Right cardiac atrium (tissue), 5 donors: ENCODE data around the gene LENEP. TPM values are rescaled to one million over a fixed set of nuclear protein-coding genes. Genes with fewer than 3 reads are reported as not detected.

Source experiments
- ATAC-seq, 2 donors: fragments of 200-7000 bp; cut with Tn5 transposase; one replicate each; pipeline versions ENCODE4 v1.8.0 to v1.9.1; 2020; ENCODE audit warnings: moderate library complexity in 2 of 2, mild to moderate bottlenecking in 1 of 2
- DNase-seq, 3 donors: peaks; one replicate each; pipeline ENCODE4 v3.0.0-alpha.2; 2020
- H3K27ac ChIP-seq: one replicate; pipeline ENCODE4 v1.5.1; 2013; ENCODE audit warnings: mild to moderate bottlenecking, low read length, control low read depth, moderate library complexity
- H3K27me3 ChIP-seq: one replicate; pipeline ENCODE4 v1.6.1; 2013; ENCODE audit not compliant: control insufficient read depth, insufficient read depth
- H3K4me1 ChIP-seq: one replicate; pipeline ENCODE4 v1.6.1; 2013; ENCODE audit warnings: low read length; ENCODE audit not compliant: control insufficient read depth, insufficient read depth
- H3K4me3 ChIP-seq: one replicate; pipeline ENCODE4 v1.5.1; 2013; ENCODE audit warnings: low read length, control low read depth
- H3K9me3 ChIP-seq: one replicate; pipeline ENCODE4 v1.6.1; 2013; ENCODE audit warnings: low read length; ENCODE audit not compliant: control insufficient read depth
- WGBS: extraction: QIAGEN DNeasy Blood & Tissue Kit; methylation state at CpG from one replicate; pipeline ENCODE4 v1.1.7; 2013; 5-methylcytosine and 5-hydroxymethylcytosine counted together
- intact Hi-C, 4 donors: fragments of 100-400 bp; cut with DNase I; formaldehyde crosslinking; loops; one replicate each; pipeline versions ENCODE4 v1.11.0 to v1.14.0; 2022 to 2023
- polyA plus RNA-seq: library from polyadenylated mRNA; stranded (reverse); fragments of 200-250 nt; gene quantifications from one replicate; pipeline ENCODE4 v1.2.3, GENCODE V29; 2013
- total RNA-seq, 4 donors: library from RNA; stranded (reverse); fragmentation: NEBNext Ultra II Directional; extraction: Animal tissue kit (Norgen Biotek cat#: 25700); gene quantifications; one replicate each; pipeline ENCODE4 v1.2.1, GENCODE V29; 2021
- donor health status: healthy with polysubstance abuse.
- donor health status: DM: no; HTN: yes; CAD: no.
- donor health status: DM: no; HTN: no; CAD: no.
- donor health status: DM: no; HTN: yes; CAD: no; lungs with severe emphysema.
- donor health status: DM: yes; HTN: yes; CAD: no.

LENEP gene
- total and polyA plus RNA-seq, 5 donors: not detected

DNA sequence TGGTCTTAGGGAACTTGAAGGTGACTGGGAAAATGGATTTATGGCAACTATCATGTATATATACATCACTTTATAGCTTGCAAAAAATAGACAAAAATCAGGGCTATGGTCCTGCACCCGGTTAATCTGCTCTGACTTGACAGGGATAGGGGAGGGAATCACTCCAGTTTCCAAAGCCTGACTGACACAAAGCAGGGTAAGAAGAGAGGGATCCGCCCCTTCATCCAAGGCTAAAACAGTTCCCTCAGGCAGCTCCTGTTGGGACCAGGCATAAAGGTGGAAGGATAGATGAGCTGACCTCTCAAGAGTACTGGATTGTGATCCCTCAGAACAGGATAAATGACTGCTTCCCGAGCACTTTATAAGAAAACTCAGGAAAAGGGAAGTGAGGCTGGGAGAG is 38.8 kb upstream of the LENEP start:
- H3K9me3 ChIP-seq: no peaks in the 10 kb centered on the region
- H3K27ac ChIP-seq: peak overlapping the region; percentile 2
- no peaks in the 10 kb centered on the region for H3K27me3 ChIP-seq
- WGBS: 59% methylated on average over 3 of the region's 3 CpGs
- no peak for DNase-seq
- peaks cover 22% of the 10 kb centered on the region for H3K4me1 ChIP-seq
- no peak overlapping the region for H3K4me3 ChIP-seq
- ATAC-seq: no peak
- intact Hi-C loops: loop anchor here in 1 of 4 donors (10.0 kb wide), 1 partner anchor 110 kb away; the partner anchor contains the start of gene EFNA4

- Histone ChIP-seq H3K4me3 (peak overlapping the region; percentile 95), H3K27me3 (no peaks in the 10 kb centered on the region), H3K4me1 (peaks cover 22% of the 10 kb centered on the region), H3K9me3 (no peaks in the 10 kb centered on the region), H3K27ac (peak overlapping the region; percentile 98)
- intact Hi-C loops: loop anchor here in 1 of 4 donors (10.0 kb wide), 1 partner anchor 110 kb away; the partner anchor contains the start of gene EFNA4
- DNase-seq (peak in 2 of 3 donors; percentile 28 to 67), ATAC-seq (peak in 1 of 2 donors; percentile 5)
- WGBS: 7% methylated on average over 4 of the region's 4 CpGs
These were observed 38.2 kb upstream of the LENEP start for GRCh38 chr1:154955039-154955717.

DNA sequence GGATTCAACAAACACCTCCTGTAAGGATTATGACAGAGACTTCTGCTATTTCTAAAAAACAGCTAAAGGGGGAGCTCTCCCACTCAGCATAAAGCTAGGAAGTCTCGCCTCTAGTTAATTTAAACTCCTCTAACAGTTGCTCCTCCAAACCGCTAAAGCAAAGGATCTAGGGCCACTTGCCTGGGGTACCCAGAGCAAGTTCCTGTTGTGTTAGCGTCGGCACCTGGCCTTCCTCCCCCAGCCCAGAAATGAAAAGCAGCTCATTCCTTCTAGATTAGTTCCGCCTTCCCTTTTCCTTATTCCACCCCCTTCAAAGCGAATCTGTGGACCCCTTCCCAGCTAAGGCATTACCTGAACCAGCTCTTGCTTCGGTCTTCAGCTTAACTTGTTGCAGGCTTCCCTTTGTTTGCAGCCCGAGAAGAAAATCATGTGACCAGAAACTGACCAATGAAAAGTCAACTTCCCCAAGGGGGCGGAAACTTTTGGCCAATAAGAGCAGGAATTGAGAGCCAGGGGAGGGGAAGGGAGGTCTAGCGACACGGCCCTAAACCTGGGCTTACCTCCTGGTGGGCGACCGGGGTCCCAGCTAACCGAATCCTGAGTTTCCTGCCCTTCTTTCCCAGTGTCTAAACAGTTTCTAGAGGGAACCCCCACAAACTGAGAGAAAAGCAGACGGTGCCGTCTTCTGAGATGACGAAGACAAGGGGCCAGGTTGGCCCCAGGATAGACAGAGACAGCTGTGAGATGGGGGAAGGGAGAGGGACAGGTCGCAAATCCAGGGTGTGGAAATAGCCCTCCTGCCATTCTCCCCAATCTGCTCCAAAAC is 37.5 kb upstream of the LENEP start, which contains the start of gene PBXIP1:
Gene PBXIP1, minus strand, starts transcription at position 382 of the 826 bp plus-strand sequence. CDS start 2,378 bp downstream, outside the sequence.
- H3K27ac ChIP-seq: peak within 1 kb of the TSS; percentile 98
- WGBS: under 1% methylated on average over 18 of the region's 18 CpGs
- ATAC-seq (peak; percentile 82 to 83), DNase-seq (peak; percentile 59 to 77 (median 68))
- peak within 1 kb of the TSS; percentile 95 for H3K4me3 ChIP-seq
- H3K4me1 ChIP-seq: peaks cover 24% of the 10 kb centered on the region
- intact Hi-C loops: loop anchor here in 1 of 4 donors (10.0 kb wide), 1 partner anchor 109 kb away; the partner anchor contains the start of gene EFNA4
- H3K9me3 ChIP-seq: no peaks in the 10 kb centered on the region
- H3K27me3 ChIP-seq: no peaks in the 10 kb centered on the region

GRCh38 chr1:154956544-154956941 is 36.8 kb upstream of the LENEP start:
- no peaks in the 10 kb centered on the region for H3K27me3 ChIP-seq
- 8% methylated on average over 6 of the region's 6 CpGs for WGBS
- DNase-seq (peak in 2 of 3 donors; percentile 85 to 88), ATAC-seq (peak; percentile 15 to 25)
- peak overlapping the region; percentile 98 for H3K27ac ChIP-seq
- H3K4me3 ChIP-seq: peak overlapping the region; percentile 95
- intact Hi-C loops: loop anchor here in 1 of 4 donors (10.0 kb wide), 1 partner anchor 108 kb away; the partner anchor contains the start of gene EFNA4
- H3K9me3 ChIP-seq: no peaks in the 10 kb centered on the region
- H3K4me1 ChIP-seq: peaks cover 24% of the 10 kb centered on the region

DNA sequence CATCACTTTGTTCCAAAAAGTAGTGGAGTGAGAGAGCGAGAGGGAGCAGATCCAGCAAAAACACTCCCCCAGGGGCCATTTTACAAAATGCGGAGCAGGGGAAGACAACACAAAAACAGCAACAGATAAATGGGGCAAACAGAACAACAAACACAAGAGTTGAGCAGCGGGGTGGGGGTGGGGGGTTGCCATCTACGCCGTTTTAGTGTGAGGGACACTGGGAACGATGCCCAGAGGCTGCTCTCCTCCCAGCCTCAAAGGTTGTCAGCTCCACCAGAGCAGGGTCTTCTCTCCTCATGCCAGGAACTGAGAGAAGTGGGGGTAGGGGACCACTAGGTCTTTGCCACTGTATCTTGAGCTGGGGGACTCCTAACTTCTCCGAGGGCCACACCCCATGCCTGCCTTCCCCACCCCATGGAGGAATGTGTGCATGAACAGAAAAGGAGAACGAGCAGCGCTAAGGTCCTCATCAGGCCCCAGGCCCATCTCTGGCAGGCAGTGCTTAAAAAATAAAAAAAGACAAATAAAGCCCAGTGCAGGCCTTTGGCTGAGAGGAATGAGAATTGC is 36.2 kb upstream of the LENEP start:
- H3K4me3 ChIP-seq: no peak overlapping the region
- H3K4me1 ChIP-seq: peaks cover 23% of the 10 kb centered on the region
- WGBS: 38% methylated on average over 9 of the region's 9 CpGs
- DNase-seq (peak in 2 of 3 donors; percentile 43 to 52), ATAC-seq (no peak)
- H3K27me3 ChIP-seq: no peaks in the 10 kb centered on the region
- intact Hi-C loops: loop anchor here in 1 of 4 donors (10.0 kb wide), 1 partner anchor 108 kb away; the partner anchor contains the start of gene EFNA4
- H3K9me3 ChIP-seq: no peaks in the 10 kb centered on the region
- H3K27ac ChIP-seq: peak overlapping the region; percentile 98

- no peaks in the 10 kb centered on the region for H3K9me3 ChIP-seq
- no peak for ATAC-seq
- WGBS: 71% methylated on average over 2 of the region's 2 CpGs
- intact Hi-C loops: loop anchor here in 1 of 4 donors (10.0 kb wide), 1 partner anchor 107 kb away; the partner anchor contains the start of gene EFNA4
- peaks cover 18% of the 10 kb centered on the region for H3K4me1 ChIP-seq
- no peak overlapping the region for H3K27ac ChIP-seq
- H3K27me3 ChIP-seq: no peaks in the 10 kb centered on the region
- no peak overlapping the region for H3K4me3 ChIP-seq
- no peak for DNase-seq
These were observed 35.4 kb upstream of the LENEP start for GRCh38 chr1:154958036-154958435.

DNA sequence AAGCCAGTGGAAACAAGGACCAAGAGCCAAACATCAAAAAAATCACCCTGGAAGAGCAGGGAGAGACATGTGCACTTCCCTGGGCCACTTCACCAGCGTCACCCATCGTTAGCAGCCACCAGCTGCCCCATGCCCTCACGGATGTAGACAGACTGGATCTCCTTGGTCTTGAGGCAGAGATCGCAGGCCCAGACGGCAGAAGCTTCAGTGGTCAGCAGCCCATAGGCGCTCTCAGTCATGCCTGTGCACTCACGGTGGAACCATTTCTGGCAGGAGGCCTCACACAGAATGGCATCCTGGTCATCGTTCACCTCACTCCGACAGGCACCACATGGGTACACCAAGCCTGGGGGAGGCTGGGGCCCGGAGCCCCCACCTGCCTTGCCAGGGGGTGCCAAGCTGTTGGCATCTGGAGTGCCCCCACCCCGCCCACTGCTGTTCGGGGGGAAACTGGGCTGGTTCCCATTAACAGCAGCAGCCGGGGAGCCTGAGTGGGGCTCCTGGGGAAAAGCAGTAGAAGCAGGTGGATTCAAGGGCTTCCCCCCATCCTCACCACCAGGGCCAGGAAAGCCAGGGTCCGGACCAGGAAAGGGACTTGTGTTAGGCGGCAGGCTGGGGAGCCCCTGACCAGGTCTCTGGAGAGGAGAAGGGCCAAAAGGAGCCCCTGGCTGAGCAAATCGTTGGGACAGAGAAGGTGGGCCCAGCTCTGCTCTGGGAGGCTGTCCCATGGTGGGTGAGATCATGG is 34.5 kb upstream of the LENEP start:
- no peaks in the 10 kb centered on the region for H3K9me3 ChIP-seq
- H3K4me1 ChIP-seq: peaks cover 13% of the 10 kb centered on the region
- WGBS: 91% methylated on average over 16 of the region's 16 CpGs
- no peaks in the 10 kb centered on the region for H3K27me3 ChIP-seq
- no peak overlapping the region for H3K27ac ChIP-seq
- H3K4me3 ChIP-seq: no peak overlapping the region
- ATAC-seq (no peak), DNase-seq (peak in 2 of 3 donors; percentile 53 to 57)
- intact Hi-C loops: loop anchor here in 1 of 4 donors (10.0 kb wide), 1 partner anchor 106 kb away; the partner anchor contains the start of gene EFNA4

- intact Hi-C loops: loop anchor here in 1 of 4 donors (10.0 kb wide), 1 partner anchor 105 kb away; the partner anchor contains the start of gene EFNA4
- peak in 2 of 3 donors; percentile 39 to 56 for DNase-seq
- Histone ChIP-seq H3K4me3 (no peak overlapping the region), H3K27ac (no peak overlapping the region), H3K27me3 (no peaks in the 10 kb centered on the region), H3K9me3 (no peaks in the 10 kb centered on the region), H3K4me1 (peaks cover 9% of the 10 kb centered on the region)
- no peak for ATAC-seq
- 93% methylated on average over 7 of the region's 7 CpGs for WGBS
These were observed 34.0 kb upstream of the LENEP start for GRCh38 chr1:154959426-154959780.

DNA sequence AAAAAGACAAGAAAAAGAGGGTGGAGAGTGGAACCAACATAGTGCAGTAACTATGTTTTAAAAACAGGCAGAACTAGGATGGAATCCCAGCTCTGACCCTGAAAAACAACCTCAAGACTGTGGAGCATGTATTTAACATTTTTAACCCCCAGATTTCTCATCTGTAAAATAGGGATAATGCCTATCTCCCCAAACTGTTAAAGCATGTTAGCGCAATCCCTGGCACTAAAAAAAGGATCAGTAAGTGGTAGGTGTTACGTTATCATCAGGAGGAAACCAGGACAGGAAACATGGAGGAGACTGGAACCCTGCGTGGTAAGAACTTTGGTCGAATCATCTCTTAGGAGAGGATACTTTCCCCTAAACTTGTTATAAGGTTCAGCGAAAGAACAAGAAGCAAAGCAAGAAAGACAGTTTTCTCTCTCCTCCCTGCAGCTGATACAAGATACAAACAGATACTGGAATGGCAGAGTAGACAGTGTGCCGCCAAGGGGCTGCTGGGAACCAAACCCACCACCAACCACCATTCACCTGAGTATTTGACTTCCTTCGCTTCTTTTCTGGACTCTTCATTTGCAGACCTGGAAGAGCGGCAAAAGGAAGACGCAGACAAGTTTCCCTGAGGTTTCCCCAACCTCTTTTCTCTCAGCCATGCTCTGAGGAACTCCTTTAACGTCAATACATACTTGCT is 32.8 kb upstream of the LENEP start:
- Histone ChIP-seq H3K27me3 (no peaks in the 10 kb centered on the region), H3K4me1 (peaks cover 2% of the 10 kb centered on the region), H3K4me3 (peak overlapping the region; percentile 68), H3K9me3 (no peaks in the 10 kb centered on the region), H3K27ac (no peak overlapping the region)
- no peak for DNase-seq
- ATAC-seq: no peak
- 30% methylated on average over 10 of the region's 10 CpGs for WGBS
- intact Hi-C loops: loop anchor here in 2 of 4 donors (5.0 to 10.0 kb wide), 2 partner anchors 54 to 57 kb away; no protein-coding TSS in a partner anchor
